ENCODE measurements around the gene BCLAF1. TPM values are rescaled to one million over a fixed set of nuclear protein-coding genes. Genes with fewer than 3 reads are reported as not detected.

BCLAF1 gene
- total RNA-seq, 1 donor = 124 TPM

DNA sequence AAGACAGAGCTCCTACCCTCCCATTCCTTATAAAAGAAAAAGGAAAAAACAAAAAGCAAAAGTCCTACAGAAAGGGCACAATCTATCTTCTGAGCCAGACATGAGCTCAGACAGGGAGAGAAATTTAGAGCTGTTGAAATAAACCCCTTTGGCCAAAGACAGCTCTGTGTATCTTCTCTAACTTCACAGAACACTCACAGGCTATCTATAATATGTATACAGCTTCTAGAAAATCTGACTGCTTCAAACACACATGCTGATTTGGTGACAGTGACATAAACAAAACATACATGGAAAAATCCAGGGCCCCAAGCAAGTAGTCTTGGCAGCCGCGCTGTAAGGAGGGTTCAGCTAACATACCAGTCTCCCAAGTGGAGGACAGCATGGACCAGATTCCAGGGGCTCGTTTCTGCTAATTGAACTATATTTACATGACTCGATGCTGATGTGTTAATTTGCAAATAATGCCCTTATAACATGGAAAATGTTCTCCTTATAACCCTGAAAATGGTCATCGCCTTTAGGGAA is 76.6 kb downstream of the BCLAF1 start:
- DNase-seq (ENCODE audit: insufficient read length, low spot score, missing footprints) = no peak
- H4K20me1 ChIP-seq (ENCODE audit: insufficient read depth, low read length) = no peaks in the 10 kb centered on the region
- H3K9me3 ChIP-seq (ENCODE audit: low read depth, low read length) = no peaks in the 10 kb centered on the region
- no peaks in the 10 kb centered on the region for H3K36me3 ChIP-seq (ENCODE audit: insufficient read depth, low read length)
- H2AFZ ChIP-seq (ENCODE audit: low read length) = no peak overlapping the region
- TF ChIP-seq, protein P1, sequence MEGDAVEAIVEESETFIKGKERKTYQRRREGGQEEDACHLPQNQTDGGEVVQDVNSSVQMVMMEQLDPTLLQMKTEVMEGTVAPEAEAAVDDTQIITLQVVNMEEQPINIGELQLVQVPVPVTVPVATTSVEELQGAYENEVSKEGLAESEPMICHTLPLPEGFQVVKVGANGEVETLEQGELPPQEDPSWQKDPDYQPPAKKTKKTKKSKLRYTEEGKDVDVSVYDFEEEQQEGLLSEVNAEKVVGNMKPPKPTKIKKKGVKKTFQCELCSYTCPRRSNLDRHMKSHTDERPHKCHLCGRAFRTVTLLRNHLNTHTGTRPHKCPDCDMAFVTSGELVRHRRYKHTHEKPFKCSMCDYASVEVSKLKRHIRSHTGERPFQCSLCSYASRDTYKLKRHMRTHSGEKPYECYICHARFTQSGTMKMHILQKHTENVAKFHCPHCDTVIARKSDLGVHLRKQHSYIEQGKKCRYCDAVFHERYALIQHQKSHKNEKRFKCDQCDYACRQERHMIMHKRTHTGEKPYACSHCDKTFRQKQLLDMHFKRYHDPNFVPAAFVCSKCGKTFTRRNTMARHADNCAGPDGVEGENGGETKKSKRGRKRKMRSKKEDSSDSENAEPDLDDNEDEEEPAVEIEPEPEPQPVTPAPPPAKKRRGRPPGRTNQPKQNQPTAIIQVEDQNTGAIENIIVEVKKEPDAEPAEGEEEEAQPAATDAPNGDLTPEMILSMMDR (IDR thresholded peaks at IDR 0.05; ENCODE audit: extremely low read depth, low read depth, low read length) = no peak
- no peak overlapping the region for H3K4me3 ChIP-seq (ENCODE audit: insufficient read depth, low read length)
- H3K27me3 ChIP-seq (ENCODE audit: insufficient read depth, low read length) = no peaks in the 10 kb centered on the region
- no peaks in the 10 kb centered on the region for H3K79me2 ChIP-seq (ENCODE audit: insufficient read depth, low read length)
- no peaks in the 10 kb centered on the region for H3K4me1 ChIP-seq (ENCODE audit: insufficient read depth, low read length)
- H3K4me2 ChIP-seq (ENCODE audit: insufficient read depth, low read length) = no peak overlapping the region
- no peak overlapping the region for H3K27ac ChIP-seq (ENCODE audit: low read depth, low read length)

DNA sequence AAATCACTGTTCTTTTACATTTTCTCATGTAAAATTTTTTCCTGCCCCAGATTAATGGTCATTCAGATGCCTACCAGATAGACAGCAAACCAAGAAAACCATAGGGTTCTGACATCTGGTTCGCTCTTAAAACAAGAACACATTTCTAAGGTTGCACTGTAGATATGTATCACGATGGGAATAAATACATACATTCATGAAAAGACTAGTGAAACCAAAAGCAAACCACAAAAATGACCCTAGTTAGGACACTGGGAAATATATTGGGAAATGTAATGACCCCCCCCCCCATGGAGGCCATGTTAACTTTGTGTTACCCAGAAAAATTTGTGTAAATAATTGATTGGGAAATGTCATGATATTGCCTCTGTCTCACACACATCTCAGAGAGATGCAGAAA is 77.0 kb downstream of the BCLAF1 start:
- no peaks in the 10 kb centered on the region for H3K4me1 ChIP-seq (ENCODE audit: insufficient read depth, low read length)
- H3K4me3 ChIP-seq (ENCODE audit: insufficient read depth, low read length) = no peak overlapping the region
- H4K20me1 ChIP-seq (ENCODE audit: insufficient read depth, low read length) = no peaks in the 10 kb centered on the region
- H3K79me2 ChIP-seq (ENCODE audit: insufficient read depth, low read length) = no peaks in the 10 kb centered on the region
- H2AFZ ChIP-seq (ENCODE audit: low read length) = no peak overlapping the region
- H3K9me3 ChIP-seq (ENCODE audit: low read depth, low read length) = no peaks in the 10 kb centered on the region
- H3K27ac ChIP-seq (ENCODE audit: low read depth, low read length) = no peak overlapping the region
- H3K4me2 ChIP-seq (ENCODE audit: insufficient read depth, low read length) = no peak overlapping the region
- no peak for DNase-seq (ENCODE audit: insufficient read length, low spot score, missing footprints)
- H3K27me3 ChIP-seq (ENCODE audit: insufficient read depth, low read length) = no peaks in the 10 kb centered on the region
- TF ChIP-seq, protein P1 (IDR thresholded peaks at IDR 0.05; ENCODE audit: extremely low read depth, low read depth, low read length) = no peak
- no peaks in the 10 kb centered on the region for H3K36me3 ChIP-seq (ENCODE audit: insufficient read depth, low read length)

DNA sequence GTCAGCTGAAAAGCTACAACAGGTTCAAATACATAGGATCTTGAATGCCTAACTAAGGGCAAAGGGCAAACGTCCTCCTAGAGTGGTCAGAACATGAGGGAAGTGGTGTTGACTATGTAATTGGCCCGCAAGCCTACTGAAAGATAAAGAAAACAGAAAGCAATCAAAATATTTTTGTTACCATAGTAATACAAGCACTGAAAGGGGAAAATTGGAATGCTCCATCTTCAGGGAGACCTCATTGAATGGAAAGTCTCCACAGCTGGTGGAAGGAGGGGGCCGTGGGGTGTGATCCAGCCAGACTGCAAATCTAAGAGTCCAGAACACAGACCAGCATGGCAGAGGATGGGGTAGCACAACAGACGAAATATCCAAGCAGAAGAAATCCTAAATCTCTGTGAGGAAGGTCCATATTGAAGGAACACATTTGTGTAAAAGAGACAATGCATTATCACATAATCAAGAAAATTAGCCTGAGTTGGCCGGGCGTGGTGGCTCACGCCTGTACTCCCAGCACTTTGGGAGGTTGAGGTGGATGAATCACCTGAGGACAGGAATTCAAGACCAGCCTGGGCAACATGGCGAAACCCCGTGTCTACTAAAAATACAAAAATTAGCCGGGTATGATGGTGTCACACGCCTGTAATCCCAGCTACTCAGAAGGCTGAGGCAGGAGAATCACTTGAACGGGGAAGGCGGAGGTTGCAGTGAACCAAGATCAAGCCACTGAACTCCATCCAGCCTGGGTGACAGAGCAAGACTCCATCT is 79.1 kb downstream of the BCLAF1 start:
- no peak overlapping the region for H3K4me2 ChIP-seq (ENCODE audit: insufficient read depth, low read length)
- no peaks in the 10 kb centered on the region for H3K27me3 ChIP-seq (ENCODE audit: insufficient read depth, low read length)
- H3K27ac ChIP-seq (ENCODE audit: low read depth, low read length) = no peak overlapping the region
- no peaks in the 10 kb centered on the region for H4K20me1 ChIP-seq (ENCODE audit: insufficient read depth, low read length)
- H3K36me3 ChIP-seq (ENCODE audit: insufficient read depth, low read length) = no peaks in the 10 kb centered on the region
- H3K4me1 ChIP-seq (ENCODE audit: insufficient read depth, low read length) = no peaks in the 10 kb centered on the region
- no peak overlapping the region for H2AFZ ChIP-seq (ENCODE audit: low read length)
- H3K9me3 ChIP-seq (ENCODE audit: low read depth, low read length) = no peaks in the 10 kb centered on the region
- TF ChIP-seq, protein P1 (IDR thresholded peaks at IDR 0.05; ENCODE audit: extremely low read depth, low read depth, low read length) = no peak
- no peaks in the 10 kb centered on the region for H3K79me2 ChIP-seq (ENCODE audit: insufficient read depth, low read length)
- H3K4me3 ChIP-seq (ENCODE audit: insufficient read depth, low read length) = no peak overlapping the region
- no peak for DNase-seq (ENCODE audit: insufficient read length, low spot score, missing footprints)

DNA sequence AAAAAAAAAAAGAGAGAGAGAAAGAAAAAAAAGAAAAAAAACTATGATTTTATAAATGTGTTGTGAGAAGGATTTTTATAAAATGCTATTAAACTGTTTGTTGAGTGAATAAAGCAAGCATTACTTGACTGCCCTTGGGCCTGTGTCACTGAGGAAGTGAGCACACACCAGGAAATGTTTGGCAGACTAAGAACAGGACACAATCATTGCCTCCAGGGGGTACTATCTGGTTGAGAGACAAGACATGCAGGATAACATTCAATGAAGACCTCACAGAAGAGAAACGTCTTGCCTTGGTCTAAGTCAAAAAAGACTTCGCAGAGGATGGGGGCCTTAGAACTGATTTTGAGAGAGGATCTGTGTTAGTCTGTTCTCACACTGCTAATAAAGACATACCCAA is 80.2 kb downstream of the BCLAF1 start:
- H3K27ac ChIP-seq (ENCODE audit: low read depth, low read length) = no peak overlapping the region
- H3K4me1 ChIP-seq (ENCODE audit: insufficient read depth, low read length) = no peaks in the 10 kb centered on the region
- no peak overlapping the region for H2AFZ ChIP-seq (ENCODE audit: low read length)
- H4K20me1 ChIP-seq (ENCODE audit: insufficient read depth, low read length) = no peaks in the 10 kb centered on the region
- no peak for DNase-seq (ENCODE audit: insufficient read length, low spot score, missing footprints)
- H3K9me3 ChIP-seq (ENCODE audit: low read depth, low read length) = no peaks in the 10 kb centered on the region
- no peak overlapping the region for H3K4me3 ChIP-seq (ENCODE audit: insufficient read depth, low read length)
- H3K36me3 ChIP-seq (ENCODE audit: insufficient read depth, low read length) = no peaks in the 10 kb centered on the region
- TF ChIP-seq, protein P1 (IDR thresholded peaks at IDR 0.05; ENCODE audit: extremely low read depth, low read depth, low read length) = no peak
- no peaks in the 10 kb centered on the region for H3K79me2 ChIP-seq (ENCODE audit: insufficient read depth, low read length)
- H3K27me3 ChIP-seq (ENCODE audit: insufficient read depth, low read length) = no peaks in the 10 kb centered on the region
- no peak overlapping the region for H3K4me2 ChIP-seq (ENCODE audit: insufficient read depth, low read length)

All from osteoblast (primary cell).